GOT3 (cell line): Measurements from ENCODE around the gene NRXN2.
"Not testable (repeated sequence)": the region's sequence is repeated elsewhere in the genome, so short reads cannot be mapped to it uniquely, and the experiment has no call there.

Source experiments
- DNase-seq: peaks from one replicate; lab custom pipeline; 2025; ENCODE audit warnings: mixed read lengths; lab: John Stamatoyannopoulos, UW

Gene NRXN2

DNA sequence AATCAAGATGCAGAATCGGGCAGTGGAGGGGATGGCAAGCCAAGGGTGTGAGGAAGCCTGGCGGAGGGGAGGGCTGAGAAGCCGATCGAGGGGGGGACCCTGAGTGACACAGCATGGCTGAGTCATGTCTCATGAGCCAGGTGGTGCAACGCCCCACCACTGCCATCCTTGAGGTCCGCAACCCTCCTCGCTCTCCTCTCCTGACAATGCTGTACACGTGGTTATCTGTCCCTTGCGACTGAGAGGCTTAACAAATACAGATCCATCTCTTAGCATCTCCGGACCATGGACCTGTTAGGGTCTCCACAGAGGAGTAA lies 117.8 kb downstream of the NRXN2 start:
- DNase-seq = no peak

GRCh38 chr11:64604458-64605243 lies 118.3 kb downstream of the NRXN2 start:
- DNase-seq = no peak

DNA sequence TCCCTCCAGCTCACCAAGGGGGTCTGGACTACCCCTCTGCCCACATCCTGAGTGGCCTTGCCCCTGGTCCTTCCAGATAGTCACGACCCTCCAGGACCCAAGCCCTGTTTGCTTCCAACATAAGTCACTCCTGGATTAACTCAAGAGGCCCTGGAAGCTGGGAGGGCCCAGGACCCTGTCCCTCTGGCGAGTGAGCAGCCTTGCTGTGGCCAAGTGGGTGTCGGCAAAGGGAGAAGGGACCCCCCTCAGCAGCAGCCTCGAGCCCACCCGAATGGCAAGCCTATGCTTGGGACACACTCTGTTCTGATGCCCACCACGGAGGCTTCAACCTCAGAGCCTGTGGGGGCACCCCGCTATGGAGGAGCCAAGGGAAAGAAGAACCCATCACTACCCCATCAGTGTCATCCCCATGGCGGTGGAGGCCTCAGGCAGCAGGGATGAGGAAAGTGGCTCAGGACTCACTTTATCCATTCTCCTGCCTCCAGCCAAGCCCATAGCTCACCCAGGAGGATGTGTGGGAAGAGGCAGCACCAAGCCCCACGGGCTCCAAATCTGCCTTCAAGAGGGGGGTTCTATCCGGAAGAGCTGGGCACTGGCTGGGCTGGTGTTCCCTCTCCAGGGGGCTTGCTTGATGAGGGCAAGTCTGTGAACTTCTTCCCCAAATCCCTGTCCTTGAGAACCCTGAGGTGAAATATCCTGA lies 119.4 kb downstream of the NRXN2 start:
- no peak for DNase-seq

DNA sequence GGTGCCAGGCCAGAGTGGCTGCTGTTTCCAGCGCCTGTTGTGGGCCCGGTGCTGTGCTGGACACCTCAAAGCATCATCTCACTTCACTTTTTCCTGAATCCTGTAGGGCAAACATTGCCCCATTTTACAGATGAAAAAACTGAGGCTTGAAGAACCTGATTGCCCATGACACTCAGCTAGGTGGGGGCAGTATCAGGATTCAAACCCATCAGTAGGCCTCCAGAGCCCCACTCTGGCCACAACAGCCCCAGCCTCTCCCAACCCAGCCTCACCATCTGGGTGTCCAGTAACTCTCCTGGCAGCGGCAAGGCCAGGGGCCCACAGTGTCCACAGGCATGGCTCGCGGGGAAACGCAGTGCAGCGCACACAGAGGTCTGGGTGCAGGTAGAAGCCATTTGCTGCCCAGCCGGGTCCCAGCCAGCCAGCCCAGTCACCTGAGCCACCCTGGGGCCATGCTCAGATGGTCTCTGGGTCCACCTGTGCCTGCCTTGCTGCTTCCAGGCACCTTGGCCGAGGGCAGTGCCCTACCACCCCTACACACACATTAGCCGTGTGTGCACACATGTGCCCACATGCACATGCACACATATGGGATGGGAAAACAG lies 120.4 kb downstream of the NRXN2 start:
- no peak for DNase-seq

GRCh38 chr11:64601605-64602465 lies 121.2 kb downstream of the NRXN2 start:
- DNase-seq = no peak

DNA sequence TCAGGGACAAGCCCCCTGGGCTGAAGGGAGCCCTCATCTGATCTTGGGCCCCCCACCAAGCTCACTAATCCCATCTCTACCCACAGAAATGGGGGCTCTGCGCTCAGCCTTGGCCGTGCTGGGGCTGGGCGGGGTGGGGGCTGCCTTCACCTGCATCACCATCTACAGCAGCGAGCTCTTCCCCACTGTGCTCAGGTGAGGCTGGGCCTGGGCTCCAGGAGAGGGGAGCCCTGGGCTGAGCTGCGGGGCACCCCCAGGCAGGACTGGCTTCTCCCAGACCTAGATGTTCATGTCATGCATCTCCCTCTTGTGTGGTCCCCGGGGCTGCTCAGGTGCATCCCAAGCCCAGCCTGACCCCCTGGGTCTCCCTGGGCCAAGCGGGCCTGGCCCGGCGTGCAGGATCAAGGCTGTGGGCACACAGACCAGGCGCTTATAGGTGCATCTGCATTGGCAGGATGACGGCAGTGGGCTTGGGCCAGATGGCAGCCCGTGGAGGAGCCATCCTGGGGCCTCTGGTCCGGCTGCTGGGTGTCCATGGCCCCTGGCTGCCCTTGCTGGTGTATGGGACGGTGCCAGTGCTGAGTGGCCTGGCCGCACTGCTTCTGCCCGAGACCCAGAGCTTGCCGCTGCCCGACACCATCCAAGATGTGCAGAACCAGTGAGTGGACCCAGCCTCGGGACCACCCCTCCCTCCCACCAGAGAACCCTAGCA lies 122.6 kb downstream of the NRXN2 start:
- DNase-seq = no peak

- DNase-seq = no peak
Measured at GRCh38 chr11:64599698-64600211, 123.2 kb downstream of the NRXN2 start.

DNA sequence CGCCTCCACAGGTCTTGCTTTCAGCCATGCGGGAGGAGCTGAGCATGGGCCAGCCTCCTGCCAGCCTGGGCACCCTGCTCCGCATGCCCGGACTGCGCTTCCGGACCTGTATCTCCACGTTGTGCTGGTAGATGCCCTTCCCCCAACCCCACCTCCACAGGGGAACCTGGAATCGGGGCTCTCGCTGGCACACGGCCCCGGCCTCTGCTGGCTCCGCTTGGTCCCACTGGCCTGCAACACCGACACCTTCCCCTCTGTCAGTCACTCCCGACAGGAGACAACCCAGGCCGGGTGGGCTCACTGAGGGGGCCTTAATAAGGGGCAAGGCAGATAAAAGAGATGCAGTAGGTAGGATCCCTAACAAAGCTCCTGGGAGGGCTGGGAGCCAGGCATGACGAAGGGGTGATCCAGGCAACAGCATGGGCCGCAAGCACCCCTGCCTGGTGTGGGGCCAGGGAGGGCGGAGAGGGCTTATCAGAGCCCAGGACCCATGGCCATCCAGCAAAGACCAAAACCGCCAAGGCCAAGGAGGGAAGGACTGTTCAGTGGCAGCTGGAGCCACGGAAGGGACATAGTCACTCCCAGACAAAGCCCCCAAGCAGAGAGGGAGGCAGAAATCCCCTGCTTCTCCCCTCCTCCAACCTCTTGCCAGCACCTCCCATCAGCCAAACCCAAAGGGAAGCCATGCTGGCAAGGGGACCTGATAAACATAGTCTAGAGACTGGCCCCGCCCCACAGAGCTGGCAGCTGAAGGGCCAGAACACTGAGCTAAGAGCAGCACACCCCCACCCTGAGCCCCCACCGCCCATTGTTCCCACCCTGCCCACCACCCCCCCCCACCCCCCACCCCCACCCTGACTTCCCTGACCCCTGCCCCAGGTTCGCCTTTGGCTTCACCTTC lies 124.0 kb downstream of the NRXN2 start:
- DNase-seq = no peak

DNA sequence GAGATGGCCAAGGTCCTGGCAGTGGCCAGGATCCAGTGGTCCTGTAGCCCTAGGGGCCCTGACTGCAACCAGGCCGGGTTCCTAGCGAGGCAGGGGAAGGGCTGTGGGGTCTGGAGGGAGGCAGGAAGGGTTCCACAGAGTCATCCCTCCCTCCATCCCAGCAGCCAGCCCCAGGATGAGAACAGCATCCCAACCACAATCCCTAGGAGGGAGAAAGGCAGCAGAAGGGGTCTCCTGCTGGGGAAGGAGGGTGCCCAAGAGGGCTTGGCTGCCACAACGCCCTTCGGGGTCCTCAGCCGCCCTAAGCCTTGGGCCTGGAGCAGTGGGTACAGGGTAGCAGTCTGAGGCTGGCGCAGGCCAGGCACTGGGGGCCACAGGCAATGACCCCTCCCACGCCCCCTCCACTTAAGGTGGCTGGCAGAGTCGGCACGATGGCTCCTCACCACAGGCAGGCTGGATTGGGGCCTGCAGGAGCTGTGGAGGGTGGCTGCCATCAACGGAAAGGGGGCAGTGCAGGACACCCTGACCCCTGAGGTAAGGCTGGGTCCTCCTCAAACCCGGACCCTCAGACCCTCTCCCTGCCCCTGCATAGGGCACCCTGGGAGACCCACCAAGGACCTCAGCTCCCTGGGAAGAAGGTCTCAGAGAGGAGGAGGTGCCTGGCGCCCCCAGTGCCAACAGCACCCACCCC lies 124.7 kb downstream of the NRXN2 start:
- no peak for DNase-seq

GRCh38 chr11:64597671-64598101 lies 125.3 kb downstream of the NRXN2 start:
- DNase-seq = no peak

- not testable (repeated sequence) for DNase-seq
Measured at GRCh38 chr11:64595922-64596321, 127.1 kb downstream of the NRXN2 start.

- DNase-seq = no peak
Measured at GRCh38 chr11:64594159-64594939, 128.6 kb downstream of the NRXN2 start.

DNA sequence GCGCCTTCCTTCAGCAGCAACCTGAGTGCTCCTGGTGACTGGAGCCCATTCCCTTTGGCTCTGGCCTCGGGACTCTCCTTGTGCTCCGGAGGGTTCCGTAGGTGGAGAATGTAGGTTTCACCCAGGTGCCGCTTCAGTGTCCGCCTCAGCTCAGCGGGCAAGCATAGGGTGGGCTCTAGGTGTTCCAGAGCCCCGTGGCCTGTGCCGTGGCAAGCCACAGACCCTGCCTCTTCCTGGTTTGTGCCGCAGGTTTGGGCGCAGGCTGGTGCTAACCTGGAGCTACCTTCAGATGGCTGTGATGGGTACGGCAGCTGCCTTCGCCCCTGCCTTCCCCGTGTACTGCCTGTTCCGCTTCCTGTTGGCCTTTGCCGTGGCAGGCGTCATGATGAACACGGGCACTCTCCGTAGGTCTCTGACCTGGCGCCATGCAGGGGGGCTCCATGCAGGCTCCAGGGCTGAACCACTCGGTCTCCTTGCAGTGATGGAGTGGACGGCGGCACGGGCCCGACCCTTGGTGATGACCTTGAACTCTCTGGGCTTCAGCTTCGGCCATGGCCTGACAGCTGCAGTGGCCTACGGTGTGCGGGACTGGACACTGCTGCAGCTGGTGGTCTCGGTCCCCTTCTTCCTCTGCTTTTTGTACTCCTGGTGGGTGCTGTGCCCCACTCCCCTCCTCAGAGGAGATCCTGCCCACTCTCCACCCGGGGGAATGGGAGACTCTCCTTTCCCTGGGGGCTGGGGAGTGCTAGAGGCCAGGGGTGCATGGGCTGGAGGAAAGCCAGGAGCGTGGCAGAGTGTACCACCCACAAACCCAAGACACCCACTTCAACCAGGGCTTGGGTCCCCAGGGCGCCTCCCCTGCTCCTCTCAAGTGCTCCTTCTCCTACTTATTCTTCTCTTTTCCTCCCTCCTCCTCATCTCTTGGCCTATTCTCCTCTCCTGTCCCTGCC lies 129.6 kb downstream of the NRXN2 start:
- DNase-seq = no peak

GRCh38 chr11:64592656-64593055 lies 130.3 kb downstream of the NRXN2 start:
- DNase-seq = no peak

DNA sequence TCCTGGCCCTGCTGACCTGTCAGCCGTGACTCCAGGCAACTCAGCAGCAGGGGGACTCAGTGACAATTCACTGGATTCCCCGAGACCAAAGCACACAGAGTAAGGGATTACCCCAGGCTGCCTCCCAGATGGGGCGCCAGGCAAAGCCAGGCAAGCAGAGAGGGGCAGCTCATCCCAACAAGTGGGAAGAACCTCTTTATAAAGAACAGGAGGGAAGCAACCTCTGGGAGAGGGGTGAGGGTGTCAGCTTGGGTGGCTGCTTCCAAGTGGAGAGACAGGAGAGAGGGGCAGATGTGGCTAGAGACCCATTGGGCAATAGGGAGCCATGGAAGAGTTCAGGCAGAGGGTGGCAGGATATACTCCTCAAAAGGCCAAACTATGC lies 130.8 kb downstream of the NRXN2 start:
- DNase-seq = no peak

DNA sequence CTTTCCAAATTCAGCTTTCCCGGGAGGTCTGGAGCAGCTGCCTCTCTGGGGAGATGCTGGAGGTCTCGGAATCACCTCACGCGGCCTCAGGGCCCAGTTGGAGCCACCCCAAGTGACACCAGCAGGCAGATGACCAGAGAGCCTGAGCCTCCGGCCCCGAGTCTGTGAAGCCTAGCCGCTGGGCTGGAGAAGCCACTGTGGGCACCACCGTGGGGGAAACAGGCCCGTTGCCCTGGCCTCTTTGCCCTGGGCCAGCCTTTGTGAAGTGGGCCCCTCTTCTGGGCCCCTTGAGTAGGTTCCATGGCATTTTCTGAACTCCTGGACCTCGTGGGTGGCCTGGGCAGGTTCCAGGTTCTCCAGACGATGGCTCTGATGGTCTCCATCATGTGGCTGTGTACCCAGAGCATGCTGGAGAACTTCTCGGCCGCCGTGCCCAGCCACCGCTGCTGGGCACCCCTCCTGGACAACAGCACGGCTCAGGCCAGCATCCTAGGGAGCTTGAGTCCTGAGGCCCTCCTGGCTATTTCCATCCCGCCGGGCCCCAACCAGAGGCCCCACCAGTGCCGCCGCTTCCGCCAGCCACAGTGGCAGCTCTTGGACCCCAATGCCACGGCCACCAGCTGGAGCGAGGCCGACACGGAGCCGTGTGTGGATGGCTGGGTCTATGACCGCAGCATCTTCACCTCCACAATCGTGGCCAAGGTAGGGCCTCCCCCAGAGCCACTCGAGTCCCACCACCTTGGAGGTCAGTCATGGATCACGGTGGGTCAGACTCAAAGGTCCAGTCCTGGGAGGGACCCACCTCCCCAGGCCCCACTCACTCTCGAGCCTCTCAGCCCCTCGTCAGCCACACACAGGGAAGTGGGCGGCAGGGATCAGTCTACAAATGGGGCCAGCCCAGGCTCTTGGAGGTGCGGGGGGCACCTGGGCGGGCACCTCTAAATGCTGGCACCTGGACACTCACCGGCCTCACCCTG lies 131.5 kb downstream of the NRXN2 start:
- no peak for DNase-seq
